Activated CD4-positive, alpha-beta T cell treated with anti-CD3 and anti-CD28 coated beads for 24 hours (primary cell): Measurements from ENCODE around the gene DOCK9.
"Not testable (repeated sequence)": the region's sequence is repeated elsewhere in the genome, so short reads cannot be mapped to it uniquely, and the experiment has no call there.

ENCODE experiments used
- DNase-seq, 2 donors: peaks; one replicate each; pipeline ENCODE4 v3.0.0-alpha.2; 2020; ENCODE audit warnings: low read depth in 2 of 2

Gene DOCK9

DNA sequence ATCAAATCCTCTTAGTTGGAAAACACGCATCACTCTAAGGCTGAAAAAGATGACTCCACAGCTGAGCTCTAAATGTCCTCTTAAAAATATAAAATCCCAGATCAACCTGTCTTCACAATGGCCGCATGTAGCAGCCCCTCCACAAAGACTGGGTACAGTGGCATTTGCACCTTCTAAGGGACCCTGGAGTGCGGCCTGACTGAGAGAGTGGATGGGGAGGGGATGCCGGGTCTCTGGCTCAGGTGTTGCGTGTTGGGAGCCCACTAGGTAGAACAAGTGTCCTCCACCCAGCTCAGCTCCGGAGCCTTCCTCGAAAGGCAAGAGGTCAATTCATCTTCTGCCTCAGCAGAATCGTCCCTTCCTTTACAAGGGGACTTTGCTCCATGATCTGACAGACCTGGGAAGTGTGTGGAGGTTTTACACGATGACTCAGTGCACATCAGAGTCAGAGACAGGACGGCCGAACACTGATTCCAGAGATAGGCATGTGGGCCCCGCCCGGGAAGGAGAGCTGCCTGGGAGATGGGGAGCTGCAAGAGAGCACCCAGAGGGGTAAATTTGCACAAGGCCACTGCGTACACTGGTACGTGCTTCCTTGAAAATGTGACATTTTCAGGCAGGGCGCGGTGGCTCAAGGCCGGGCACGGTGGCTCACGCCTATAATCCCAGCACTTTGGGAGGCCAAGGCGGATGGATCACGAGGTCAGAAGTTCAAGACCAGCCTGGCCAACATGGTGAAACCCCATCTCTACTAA lies 201.8 kb downstream of the DOCK9 start:
- DNase-seq, result no peak

DNA sequence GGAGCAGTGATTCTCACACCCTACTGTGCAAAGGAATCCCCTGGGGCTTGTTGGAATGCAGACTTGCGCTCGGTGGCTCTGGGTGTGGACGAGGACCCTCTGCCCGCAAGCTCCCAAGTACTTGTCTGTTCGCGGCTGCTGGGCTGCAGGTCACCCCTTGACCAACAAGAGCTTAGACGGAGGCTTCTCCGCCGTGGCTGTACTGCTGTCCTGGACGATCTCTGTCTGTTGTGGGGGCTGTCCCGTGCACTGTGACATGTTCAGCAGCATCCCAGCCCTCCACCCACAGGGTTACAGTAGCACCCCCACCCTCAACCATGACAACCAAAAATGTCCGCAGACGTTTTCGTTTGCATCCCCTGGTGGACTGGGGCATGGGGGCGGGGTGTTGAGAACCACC lies 202.5 kb downstream of the DOCK9 start:
- no peak for DNase-seq

DNA sequence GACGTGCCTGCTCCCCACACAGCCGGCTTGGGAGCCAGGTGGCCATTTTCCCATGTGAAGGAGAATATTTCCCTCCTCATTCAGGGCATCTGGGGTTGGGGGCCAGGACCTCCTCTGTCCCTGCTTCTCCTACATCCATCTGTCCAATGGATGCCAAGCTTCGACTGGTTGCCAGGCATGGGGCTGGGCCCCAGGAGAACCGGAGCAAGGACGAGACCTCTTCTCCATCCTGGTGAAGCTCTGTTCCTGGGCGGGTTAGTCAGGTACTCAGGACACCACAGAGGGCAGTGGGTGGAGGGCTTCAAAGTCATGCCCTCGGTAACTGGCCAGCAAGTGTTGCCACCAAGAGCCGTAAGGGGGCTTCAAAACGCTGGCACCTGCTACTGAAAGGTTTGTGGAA lies 203.1 kb downstream of the DOCK9 start:
- DNase-seq, result no peak

DNA sequence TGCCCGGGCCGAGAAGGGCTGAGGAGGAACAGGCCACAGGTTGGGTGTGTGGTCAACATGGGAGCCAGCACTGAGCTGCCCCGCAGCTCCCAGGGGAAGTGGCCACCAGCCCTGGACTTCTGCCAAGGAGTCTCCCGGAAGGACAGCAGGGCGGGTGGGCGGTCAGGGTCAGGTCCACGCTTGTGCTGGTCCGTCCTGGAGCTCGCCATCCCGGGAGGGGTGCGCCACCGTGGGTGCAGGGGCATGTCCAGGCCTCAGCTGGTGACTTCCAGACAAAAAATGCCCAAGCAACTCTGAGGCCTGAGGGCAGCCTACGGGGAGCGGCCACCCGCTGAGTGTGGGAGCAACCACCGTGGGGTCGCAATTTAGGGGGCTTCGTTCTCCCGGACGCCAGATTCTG lies 203.9 kb downstream of the DOCK9 start:
- no peak for DNase-seq

DNA sequence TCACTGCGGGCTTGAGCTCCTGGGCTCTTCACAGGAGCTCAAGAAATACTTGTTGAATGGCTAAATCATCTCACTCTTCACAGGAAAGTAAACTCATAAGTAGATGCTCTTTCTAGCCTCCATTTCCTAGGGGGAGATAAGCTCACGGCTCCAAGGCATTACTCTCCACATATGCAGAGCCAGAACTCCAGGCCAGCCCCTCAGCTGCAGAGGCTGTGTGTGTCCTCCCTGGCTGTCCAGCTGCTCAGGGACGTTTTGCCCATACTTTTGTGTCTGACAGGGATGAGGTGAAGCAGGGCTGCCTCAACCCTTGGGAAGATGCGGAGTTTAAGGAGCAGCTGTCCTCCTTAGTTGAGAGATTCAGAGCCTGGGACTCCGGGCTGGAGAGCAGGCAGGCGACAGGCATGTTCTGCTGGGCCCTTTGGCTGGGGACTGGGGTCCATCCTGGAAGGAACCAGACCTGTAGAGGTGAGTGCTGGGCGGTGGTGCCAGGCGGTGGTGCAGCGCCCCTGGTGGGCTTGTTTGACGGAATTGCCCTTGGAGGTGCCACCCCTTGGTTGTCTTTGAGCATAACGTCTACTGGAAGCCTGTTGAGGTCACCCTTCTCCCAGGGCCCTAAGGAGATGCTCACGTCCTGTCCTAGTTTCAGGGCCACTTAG lies 204.9 kb downstream of the DOCK9 start:
- DNase-seq, result no peak

DNA sequence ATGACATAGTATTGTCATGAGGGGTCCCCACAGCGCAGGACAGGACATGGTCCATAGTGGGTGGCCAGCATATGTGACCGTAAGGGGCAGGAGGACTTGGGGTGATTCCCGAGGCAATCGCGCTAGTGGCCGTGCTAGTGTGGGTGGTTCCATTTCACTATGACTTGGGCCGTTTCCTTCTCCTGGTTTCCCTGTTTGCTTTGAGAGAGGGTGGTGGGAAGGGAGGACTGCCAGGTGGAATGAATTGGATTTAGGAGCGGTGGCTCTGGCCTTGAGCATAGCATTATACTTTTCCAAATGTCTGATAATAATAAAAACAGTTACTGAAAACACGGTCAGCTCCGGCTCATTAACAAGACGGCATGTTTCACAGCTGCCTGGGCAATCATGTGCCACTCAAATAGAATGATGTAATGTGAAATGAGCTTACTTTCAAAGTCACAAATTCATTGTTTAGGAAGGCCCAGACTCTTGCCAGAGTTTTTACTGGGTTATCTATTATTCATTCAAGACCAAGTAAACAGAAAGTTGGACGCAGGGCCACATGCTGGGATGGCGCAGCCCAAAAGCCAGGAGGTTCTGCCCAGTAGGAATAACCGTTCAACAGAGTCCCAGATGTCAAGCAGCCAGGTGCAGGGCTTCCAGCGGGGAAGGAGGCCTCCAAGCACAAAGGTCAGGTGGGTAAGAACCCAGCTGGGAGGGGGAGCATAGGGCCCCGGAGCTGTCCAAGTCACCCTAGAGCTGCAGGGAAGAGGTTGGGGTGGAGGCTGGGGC lies 205.8 kb downstream of the DOCK9 start:
- no peak for DNase-seq

DNA sequence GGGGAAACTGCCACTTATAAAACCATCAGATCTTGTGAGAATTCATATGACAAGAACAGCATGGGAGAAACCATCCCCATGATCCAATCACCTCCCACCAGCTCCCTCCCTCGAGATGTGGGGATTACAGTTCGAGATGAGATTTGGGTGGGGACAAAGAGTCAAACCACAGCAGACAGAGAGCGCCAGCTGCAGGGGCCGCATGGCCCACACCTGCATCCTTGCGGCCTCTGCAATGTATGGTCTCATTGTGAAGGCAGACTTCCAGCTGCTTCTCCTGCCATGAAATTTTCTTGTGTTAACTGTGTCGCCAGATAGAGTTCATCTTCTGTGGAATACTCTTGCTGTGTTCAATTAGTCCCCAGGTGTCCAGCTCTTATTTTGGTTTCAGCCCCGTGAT lies 208.1 kb downstream of the DOCK9 start:
- no peak for DNase-seq

DNA sequence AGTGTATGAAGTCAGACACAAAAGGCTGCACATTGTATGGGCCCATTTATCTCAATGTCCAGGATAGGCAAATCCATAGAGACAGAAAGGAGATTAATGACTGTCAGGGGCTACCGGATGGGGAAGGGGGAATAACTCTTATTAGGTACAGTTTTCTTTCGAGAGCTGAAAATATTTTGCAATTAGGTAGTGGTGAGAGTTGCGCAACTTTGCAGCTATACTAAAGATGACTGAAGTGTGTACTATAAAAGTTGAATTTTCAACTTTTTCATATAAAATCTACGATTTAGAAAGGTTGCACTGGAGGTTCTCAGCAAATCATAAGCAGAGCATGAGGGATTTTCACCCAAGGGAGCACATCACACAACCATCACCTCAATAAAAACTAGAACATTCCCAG lies 209.3 kb downstream of the DOCK9 start:
- no peak for DNase-seq

DNA sequence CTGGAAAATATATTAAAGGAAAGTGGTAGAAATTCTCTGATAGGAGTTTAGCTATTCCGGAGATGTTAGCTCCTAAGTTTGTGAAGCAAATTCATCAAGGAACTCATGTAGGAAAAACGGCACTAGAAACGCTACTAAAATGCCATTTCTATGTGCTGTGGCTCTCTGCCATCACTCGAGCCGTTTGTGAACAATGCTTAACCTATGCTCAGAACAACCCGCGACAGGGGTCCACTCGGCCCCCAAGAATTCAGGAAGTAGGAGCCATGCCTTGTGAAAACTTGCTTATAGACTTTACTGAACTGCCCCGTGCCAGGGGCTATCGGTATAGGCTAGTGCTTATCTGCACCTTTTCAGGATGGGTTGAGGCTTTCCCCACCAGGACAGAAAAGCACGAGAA lies 211.2 kb downstream of the DOCK9 start:
- DNase-seq, result no peak

DNA sequence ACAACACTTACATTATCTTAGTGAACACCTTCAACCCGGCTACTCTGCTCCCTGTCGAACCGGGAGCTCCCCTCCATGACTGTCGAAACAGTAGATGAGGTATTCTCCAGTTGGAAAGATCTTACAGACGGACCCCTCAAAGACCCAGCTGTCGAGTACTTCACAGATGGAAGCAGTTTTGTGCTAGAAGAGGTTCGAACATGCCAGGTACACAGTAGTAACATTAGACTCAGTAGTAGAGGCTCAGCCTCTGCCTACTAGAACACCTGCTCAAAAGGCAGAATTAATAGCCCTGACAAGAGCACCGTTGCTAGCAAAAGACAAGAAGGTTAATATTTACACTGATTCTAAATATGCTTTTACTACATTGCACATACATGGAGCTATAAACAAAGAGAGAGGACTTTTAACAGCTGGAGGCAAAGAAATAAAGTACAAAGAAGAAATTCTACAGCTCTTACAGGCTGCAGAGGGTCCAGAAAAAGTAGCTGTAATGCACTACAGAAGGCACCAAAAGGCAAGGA lies 211.8 kb downstream of the DOCK9 start:
- DNase-seq, result no peak

DNA sequence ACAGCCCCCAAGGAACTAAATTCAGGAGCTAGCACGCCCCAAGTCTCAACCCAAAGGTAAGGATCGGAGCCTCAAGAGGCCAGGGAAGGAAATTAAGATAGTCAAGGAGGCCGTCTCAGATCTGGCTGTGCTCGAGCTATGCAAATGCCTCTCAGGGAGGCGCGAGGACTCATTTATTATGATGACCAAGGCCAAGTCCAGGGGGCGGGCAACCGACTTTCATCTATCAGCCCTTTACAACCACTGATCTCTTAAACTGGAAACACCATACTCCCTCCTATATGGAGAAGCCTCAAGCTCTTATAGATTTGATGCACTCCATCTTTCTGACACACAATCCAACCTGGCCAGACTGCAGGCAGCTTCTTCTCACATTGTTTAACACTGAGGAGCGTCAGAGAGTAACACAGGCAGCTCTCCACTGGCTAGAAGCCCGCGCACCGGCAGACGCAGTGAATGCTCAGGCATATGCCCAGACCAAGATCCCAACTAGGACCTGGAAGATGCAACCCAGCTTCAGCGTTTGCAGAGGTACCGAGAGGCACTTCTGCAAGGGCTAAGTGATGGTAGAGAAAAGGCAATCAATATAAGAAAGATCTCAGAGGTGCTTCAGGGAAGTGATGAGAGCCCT lies 215.8 kb downstream of the DOCK9 start:
- no peak for DNase-seq

DNA sequence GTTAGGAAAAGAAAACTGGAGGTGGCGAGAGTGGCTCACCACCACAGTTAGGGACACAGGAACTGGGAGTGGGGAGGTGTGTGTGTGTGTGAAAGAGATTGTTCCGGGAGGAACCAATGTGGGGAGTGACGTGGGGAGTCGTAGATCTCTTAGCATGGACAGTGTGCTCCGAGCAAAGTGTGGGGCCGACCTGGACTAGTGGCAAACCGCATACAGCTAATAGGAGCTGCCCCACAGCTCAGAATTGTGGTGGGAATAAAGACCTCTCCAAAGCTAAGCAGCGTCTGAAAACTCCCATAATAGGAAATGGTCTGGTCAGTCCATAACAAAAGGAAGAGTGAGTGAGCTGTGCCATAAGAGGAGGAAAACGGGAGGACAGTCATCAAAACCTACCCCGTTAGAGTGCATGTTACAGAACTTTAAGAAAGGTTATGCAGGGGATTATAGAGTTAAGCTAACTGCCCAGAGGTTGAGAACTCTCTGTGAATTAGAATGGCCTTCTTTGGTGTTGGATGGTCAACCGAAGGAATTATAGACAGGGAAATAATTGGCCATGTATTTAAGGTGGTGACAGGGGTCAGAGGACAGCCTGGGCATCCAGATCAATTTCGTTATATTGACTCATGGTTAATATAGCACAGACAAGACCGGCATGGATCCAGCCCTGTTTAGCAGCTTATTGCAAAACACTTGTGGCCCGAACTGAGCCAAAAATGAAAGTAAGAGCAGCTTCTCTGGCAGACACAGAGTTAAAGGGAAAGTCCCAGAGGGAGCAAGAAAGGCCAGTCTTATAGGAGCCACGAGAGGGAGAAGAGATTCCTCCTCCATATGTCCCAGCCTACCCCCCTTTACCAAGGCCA lies 216.5 kb downstream of the DOCK9 start:
- DNase-seq, result no peak

DNA sequence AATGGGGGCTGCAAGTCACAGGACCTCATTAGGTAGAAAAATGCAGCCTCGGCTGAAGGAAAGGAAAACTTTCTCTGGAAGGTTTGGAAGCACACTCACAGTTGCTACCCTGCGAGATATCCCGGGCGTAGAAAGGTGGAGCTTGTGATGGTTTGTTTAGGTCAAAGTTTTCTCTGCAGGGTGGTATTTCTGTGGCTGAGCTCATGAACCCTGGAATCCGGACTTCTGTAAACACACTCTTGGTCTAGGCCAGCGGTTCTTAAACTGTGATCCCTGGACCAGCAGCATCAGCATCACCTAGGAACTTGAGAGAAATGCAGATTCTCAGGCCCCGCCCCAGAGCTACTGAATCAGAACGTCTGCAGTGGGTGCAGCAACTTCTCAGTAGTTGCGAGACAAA lies 222.1 kb downstream of the DOCK9 start:
- DNase-seq, result no peak

DNA sequence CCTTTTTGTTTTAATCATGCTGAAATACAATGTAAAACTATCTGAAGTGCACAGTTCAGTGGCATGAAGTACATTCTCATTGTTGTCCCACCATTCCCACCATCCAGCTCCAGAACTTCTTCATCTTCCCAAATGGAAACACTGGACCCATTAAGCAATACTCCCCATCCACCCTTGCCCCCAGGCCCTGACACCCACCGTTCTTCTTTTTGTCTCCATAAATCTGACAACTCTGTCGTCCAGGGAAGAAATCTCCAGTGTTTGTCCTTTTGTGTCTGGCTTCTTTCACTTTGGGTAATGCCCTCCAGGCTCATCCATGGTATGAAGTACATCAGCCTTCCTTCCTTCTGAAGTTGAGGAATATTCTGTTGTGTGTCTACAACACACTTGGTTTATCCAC lies 222.7 kb downstream of the DOCK9 start:
- no peak for DNase-seq

DNA sequence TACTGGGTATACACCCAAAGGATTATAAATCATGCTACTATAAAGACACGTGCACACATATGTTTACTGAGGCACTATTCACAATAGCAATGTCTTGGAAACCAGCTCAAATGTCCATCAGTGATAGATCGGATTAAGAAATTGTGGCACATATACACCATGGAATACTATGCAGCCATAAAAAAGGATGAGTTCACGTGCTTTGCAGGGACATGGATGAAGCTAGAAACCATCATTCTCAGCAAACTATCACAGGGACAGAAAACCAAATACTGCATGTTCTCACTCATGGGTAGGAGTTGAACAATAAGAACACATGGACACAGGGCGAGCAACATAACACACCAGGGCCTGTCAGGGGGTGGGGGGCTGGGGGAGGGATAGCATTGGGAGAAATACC lies 223.4 kb downstream of the DOCK9 start:
- DNase-seq, result not testable (repeated sequence)

DNA sequence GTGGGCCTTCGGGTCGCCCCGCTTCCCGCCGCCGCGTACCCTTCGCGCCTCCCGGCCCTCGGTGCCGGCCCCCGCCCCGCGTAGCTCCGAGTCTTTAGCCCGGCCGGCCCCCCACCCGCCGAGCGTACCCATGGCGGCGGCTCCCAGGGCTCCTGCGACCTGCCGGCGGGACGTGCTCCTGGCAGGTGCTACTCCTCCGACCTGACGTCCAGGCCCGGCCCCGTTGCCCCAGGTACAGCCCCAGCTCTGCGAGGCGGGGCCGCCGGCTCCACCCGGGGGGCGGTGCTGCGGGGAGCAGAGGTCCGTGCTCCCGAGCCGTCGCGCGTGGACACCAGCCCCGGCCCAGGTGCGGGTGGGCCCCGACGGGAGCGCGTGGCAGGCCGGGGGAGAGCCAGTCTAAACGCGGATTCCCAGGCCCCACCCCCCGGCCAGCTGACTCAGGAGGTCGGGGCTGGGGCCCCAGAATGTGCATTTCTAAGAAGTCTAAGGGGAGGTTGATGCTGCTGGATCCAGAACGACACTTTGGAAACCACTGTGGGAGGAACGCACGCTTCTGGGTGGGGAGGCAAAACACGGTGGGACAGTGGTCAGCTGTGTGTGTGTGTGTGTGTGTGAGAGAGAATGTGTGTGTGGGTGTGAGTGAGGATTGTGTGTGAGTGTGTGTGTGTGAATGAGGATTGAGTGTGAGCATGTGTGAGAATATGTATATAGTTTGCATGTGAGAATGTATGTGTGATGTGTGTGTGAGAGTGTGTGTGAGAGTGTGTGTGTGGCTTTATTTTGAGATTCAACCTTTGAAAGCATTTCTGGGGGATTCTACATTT lies 225.2 kb downstream of the DOCK9 start, which contains the start of gene SLC15A1:
Gene SLC15A1 (minus strand): TSS at position 206 of the 824 bp plus-strand sequence. CDS start 74 bp downstream, at position 132.
- no peak for DNase-seq

DNA sequence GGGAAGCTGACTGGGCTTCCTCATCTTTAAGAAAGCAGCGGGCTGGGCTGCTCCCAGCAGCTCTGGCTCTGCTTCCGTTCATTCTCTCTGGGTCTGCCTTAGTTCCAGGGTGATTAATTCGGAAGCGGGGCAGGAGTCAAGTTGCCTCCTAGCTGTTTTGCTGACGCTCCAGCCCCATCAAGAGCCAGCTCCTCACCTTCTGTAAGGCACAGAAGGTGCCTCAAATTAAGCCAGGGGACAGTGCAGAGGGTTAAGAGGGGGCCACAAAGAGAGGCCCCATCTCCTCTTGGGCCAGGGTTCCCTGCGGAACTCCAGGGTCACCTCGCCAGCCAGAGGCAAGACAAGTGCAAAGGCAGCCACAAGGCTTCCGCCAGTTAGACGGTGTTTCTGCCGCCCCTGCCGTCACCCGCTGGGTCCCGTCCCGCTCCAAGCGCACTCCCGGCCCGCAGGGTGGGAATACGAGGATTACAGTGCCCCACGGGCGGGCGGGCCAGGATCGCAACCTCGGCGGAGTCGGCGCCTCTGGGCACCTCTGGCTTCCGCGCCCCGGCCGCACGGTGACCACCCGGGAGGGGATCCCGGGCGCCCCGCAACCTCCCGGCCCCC lies 225.9 kb downstream of the DOCK9 start:
- no peak for DNase-seq

DNA sequence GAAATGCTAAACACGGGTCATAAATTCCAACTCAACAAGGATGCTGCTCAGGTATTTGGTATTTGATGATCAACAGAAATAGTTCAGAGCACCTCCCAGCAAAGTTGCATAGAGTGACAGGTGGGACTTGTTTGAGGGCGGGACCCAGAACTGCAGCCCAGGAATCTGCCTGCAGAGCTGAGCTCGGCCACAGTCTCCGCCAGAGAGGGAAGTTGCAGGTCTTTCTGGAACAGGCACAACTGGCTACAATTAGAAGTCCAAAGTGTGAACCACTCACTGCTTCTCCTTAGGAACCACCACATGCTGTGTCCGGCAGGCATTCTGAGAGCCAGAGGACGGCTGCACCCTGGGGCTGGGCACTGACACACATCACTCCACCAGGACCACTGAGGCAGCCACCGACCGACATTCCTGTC lies 226.5 kb downstream of the DOCK9 start:
- DNase-seq, result no peak

DNA sequence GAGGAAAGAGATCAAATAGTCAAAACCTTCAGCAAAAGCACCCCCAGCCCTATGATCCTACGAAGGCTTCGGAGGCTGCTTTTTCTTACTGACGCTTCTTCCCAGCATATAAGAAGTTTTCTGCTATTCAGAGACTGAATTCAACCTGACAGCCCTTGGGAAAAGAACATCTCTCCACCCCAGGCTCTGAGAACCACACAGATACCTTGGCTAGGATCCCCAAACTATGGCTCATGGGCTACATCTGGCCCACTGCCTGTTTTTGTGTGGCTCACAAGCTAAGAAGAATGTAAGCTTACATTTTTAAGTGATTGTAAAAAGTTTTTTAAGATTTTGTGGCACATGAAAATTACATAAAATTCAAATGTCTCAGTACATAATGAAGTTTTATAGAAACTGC lies 228.4 kb downstream of the DOCK9 start:
- no peak for DNase-seq

DNA sequence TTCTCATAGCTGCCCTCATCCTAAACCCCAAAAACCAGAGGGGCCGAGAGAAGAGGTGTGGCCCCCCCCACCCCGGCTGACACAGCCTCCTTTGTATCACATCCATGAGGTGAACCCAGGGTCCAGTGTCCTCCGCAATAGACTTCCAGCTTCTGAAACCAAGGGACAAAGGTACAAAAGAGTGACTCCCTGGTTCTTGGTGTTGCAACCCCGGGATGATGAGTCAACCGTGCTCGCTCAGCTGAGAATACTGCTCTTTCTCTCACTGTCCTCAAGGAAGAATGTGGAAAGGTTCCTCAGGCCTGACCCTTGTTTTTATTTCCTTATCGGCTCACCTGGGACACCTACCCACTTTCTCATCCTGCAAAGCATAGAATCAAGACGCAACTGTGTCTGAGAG lies 230.9 kb downstream of the DOCK9 start:
- no peak for DNase-seq
